Measurements from ENCODE around the gene GRM8.

DNA sequence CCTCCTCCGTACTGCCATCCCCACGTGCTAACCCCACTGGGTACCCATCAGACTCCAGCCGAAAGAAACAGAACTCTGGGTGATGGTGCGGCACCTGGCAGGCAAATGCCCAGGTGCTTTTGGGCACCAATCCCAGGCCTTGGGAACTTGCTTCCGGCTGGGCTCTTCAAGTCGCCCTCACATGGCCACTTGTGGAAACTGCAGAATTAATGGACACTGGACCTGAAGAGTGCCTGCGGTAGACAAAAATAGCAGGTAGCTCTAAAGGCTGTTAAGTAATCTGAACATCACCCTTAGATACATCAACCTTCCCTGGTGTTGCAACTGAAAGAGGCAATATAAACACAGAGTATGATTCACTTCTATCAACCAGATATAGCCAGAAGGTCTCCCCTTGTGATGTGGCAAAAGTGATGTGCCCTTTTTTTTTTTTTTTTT lies 644.4 kb downstream of the GRM8 start:
- TF ChIP-seq, protein P1, sequence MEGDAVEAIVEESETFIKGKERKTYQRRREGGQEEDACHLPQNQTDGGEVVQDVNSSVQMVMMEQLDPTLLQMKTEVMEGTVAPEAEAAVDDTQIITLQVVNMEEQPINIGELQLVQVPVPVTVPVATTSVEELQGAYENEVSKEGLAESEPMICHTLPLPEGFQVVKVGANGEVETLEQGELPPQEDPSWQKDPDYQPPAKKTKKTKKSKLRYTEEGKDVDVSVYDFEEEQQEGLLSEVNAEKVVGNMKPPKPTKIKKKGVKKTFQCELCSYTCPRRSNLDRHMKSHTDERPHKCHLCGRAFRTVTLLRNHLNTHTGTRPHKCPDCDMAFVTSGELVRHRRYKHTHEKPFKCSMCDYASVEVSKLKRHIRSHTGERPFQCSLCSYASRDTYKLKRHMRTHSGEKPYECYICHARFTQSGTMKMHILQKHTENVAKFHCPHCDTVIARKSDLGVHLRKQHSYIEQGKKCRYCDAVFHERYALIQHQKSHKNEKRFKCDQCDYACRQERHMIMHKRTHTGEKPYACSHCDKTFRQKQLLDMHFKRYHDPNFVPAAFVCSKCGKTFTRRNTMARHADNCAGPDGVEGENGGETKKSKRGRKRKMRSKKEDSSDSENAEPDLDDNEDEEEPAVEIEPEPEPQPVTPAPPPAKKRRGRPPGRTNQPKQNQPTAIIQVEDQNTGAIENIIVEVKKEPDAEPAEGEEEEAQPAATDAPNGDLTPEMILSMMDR (conservative IDR thresholded peaks at IDR 0.05; ENCODE audit: low read depth, low read length), result peak; percentile 46
- TF ChIP-seq EZH2phosphoT487 (IDR thresholded peaks at IDR 0.05; ENCODE audit: borderline replicate concordance, low read length), result no peak

Measured in PC-3 (cell line).